IMR-90 (cell line): ENCODE measurements around the gene GSS.

Experiments used
- BHLHE40 ChIP-seq: fragments of 150-350 bp; IDR thresholded peaks from 2 replicates; pipeline ENCODE4 v1.6.1; 2016; ENCODE audit warnings: mild to moderate bottlenecking, low read depth, low read length
- ELK1 ChIP-seq: fragments of 150-350 bp; IDR thresholded peaks from 2 replicates; pipeline ENCODE4 v1.6.1; 2016; ENCODE audit warnings: low read depth, mild to moderate bottlenecking, low read length, moderate library complexity, borderline replicate concordance
- FOS ChIP-seq: fragments of 150-350 bp; IDR thresholded peaks from 2 replicates; pipeline ENCODE4 v1.6.1; 2016; ENCODE audit warnings: low read depth, low read length
- MAFK ChIP-seq: IDR thresholded peaks from 2 replicates; pipeline ENCODE4 v1.6.1; 2012; ENCODE audit warnings: low read depth, low read length, improper control_type of control experiment
- MAZ ChIP-seq: IDR thresholded peaks from 2 replicates; pipeline ENCODE4 v1.6.1; 2012; ENCODE audit warnings: low read depth, mild to moderate bottlenecking, low read length, improper control_type of control experiment, moderate library complexity, borderline replicate concordance
- POLR2A ChIP-seq: IDR thresholded peaks from 2 replicates; pipeline ENCODE4 v1.6.1; 2012; ENCODE audit warnings: mild to moderate bottlenecking, low read depth, low read length
- RCOR1 ChIP-seq: IDR thresholded peaks from 2 replicates; pipeline ENCODE4 v1.6.1; 2012; ENCODE audit warnings: mild to moderate bottlenecking, low read length, improper control_type of control experiment; ENCODE audit not compliant: insufficient replicate concordance
- RFX5 ChIP-seq: IDR thresholded peaks from 2 replicates; pipeline ENCODE4 v1.8.0; 2012; ENCODE audit warnings: low read depth, mild to moderate bottlenecking, low read length, moderate library complexity
- SMC3 ChIP-seq: fragments of 150-350 bp; IDR thresholded peaks from 2 replicates; pipeline ENCODE4 v1.6.1; 2016; ENCODE audit warnings: low read depth, mild to moderate bottlenecking, antibody characterized with exemption, low read length, moderate library complexity
- USF2 ChIP-seq: fragments of 150-350 bp; IDR thresholded peaks from 2 replicates; pipeline ENCODE4 v1.6.1; 2017; ENCODE audit warnings: mild to moderate bottlenecking, antibody characterized with exemption, low read length, low read depth
- TF ChIP-seq, protein P1 (sequence below): conservative IDR thresholded peaks from 2 replicates; pipeline ENCODE4 v1.5.1; 2012; ENCODE audit warnings: mild to moderate bottlenecking, low read depth, low read length, improper control_type of control experiment

GRCh38 chr20:34916774-34917354 is 38.7 kb downstream of the GSS start:
- TF ChIP-seq ELK1 (no peak), MAZ (no peak), POLR2A (no peak), RFX5 (no peak), USF2 (no peak), BHLHE40 (no peak), MAFK (no peak), FOS (no peak), SMC3 (no peak), RCOR1 (no peak)
- TF ChIP-seq, protein P1, sequence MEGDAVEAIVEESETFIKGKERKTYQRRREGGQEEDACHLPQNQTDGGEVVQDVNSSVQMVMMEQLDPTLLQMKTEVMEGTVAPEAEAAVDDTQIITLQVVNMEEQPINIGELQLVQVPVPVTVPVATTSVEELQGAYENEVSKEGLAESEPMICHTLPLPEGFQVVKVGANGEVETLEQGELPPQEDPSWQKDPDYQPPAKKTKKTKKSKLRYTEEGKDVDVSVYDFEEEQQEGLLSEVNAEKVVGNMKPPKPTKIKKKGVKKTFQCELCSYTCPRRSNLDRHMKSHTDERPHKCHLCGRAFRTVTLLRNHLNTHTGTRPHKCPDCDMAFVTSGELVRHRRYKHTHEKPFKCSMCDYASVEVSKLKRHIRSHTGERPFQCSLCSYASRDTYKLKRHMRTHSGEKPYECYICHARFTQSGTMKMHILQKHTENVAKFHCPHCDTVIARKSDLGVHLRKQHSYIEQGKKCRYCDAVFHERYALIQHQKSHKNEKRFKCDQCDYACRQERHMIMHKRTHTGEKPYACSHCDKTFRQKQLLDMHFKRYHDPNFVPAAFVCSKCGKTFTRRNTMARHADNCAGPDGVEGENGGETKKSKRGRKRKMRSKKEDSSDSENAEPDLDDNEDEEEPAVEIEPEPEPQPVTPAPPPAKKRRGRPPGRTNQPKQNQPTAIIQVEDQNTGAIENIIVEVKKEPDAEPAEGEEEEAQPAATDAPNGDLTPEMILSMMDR, result no peak
